Neural cell (in vitro differentiated cells): ENCODE results near the gene NPAS3.

Experiments used
- REST ChIP-seq: IDR thresholded peaks from 2 replicates; pipeline ENCODE4 v1.6.1; 2012; ENCODE audit warnings: borderline replicate concordance
- SMC3 ChIP-seq: fragments of 450-650 bp; conservative IDR thresholded peaks from 2 replicates; pipeline ENCODE4 v1.6.1; 2014; ENCODE audit warnings: antibody characterized with exemption, mild to moderate bottlenecking, moderate library complexity; ENCODE audit not compliant: poor library complexity

GRCh38 chr14:33454022-33454595 is 515.4 kb downstream of the NPAS3 start:
- TF ChIP-seq SMC3, result no peak
- no peak for TF ChIP-seq REST
